H1 (cell line): ENCODE results near the gene NECTIN2. TPM values are rescaled to one million over a fixed set of nuclear protein-coding genes. Genes with fewer than 3 reads are reported as not detected.

ENCODE experiments used
- CTCF ChIA-PET: fragments of 300-600 bp; sonication (Branson Sonifier 250); formaldehyde crosslinking; loops from one replicate; lab custom pipeline; 2021; ENCODE audit not compliant: partially characterized antibody; lab: Charles Lee
- POLR2A ChIA-PET: fragments of 300-600 bp; sonication (Branson Sonifier 250); formaldehyde crosslinking; loops from one replicate; lab custom pipeline; 2021; ENCODE audit warnings: inconsistent platforms; ENCODE audit not compliant: partially characterized antibody; lab: Charles Lee
- DNase-seq, 2 experiments: peaks; one replicate each; pipeline versions ENCODE4 v3.0.0 to v3.0.0-alpha.2; 2010 to 2022; ENCODE audit warnings: low spot score in 2 of 2, low read depth in 1 of 2, mixed read lengths in 1 of 2
- FAIRE-seq: peaks from 2 replicates; lab custom pipeline; 2011; peaks lifted over from hg19 to GRCh38; lab: Jason Lieb, UNC
- H2AFZ ChIP-seq: 2 replicates; pipeline ENCODE4 v1.8.1; 2012; ENCODE audit warnings: low read length, inconsistent platforms
- H2AK5ac ChIP-seq: 2 replicates; pipeline ENCODE4 v1.6.1; 2013; ENCODE audit warnings: low read depth, low read length
- H2BK120ac ChIP-seq: replicated peaks from 2 replicates; pipeline ENCODE3; 2013; ENCODE audit warnings: low read depth, low read length, inconsistent platforms
- H2BK12ac ChIP-seq: 2 replicates; pipeline ENCODE4 v1.6.1; 2013; ENCODE audit warnings: low read depth, low read length
- H2BK15ac ChIP-seq: 2 replicates; pipeline ENCODE4 v1.6.1; 2013; ENCODE audit warnings: low read length
- H2BK20ac ChIP-seq: 2 replicates; pipeline ENCODE4 v1.6.1; 2013; ENCODE audit warnings: low read length
- H2BK5ac ChIP-seq: 2 replicates; pipeline ENCODE4 v1.6.1; 2013; ENCODE audit warnings: low read depth, low read length
- H3K14ac ChIP-seq: 2 replicates; pipeline ENCODE4 v1.6.1; 2013; ENCODE audit warnings: inconsistent platforms; ENCODE audit not compliant: insufficient read length
- H3K18ac ChIP-seq: 2 replicates; pipeline ENCODE4 v1.6.1; 2013; ENCODE audit warnings: low read length; ENCODE audit errors: extremely low read depth
- H3K23ac ChIP-seq: 2 replicates; pipeline ENCODE4 v1.6.1; 2013; ENCODE audit warnings: inconsistent platforms; ENCODE audit not compliant: insufficient read length
- H3K23me2 ChIP-seq: 2 replicates; pipeline ENCODE4 v1.6.1; 2013; ENCODE audit warnings: low read depth, low read length
- H3K27ac ChIP-seq: 2 replicates; pipeline ENCODE4 v1.6.1; 2011; ENCODE audit warnings: low read depth, low read length, inconsistent platforms
- H3K27me3 ChIP-seq, 4 experiments: replicated peaks in 1 of 4; 1 replicate in 1 of 4; 2 replicates in 3 of 4; pipeline versions ENCODE4 v1.6.1 to v1.8.1; 2011 to 2013; ENCODE audit warnings: low read length in 3 of 4, mild to moderate bottlenecking in 3 of 4, inconsistent platforms in 2 of 4, mixed read lengths in 2 of 4, moderate library complexity in 1 of 4; ENCODE audit not compliant: control insufficient read depth in 3 of 4, insufficient read depth in 3 of 4; ENCODE audit errors: extremely low read depth in 1 of 4
- H3K36me3 ChIP-seq, 4 experiments: 2 replicates each; pipeline versions ENCODE4 v1.6.1 to v1.8.1; 2011 to 2013; ENCODE audit warnings: mild to moderate bottlenecking in 4 of 4, low read length in 3 of 4, moderate library complexity in 2 of 4, control low read depth in 1 of 4, inconsistent platforms in 1 of 4; ENCODE audit not compliant: insufficient read depth in 4 of 4, control insufficient read depth in 2 of 4
- H3K4ac ChIP-seq: replicated peaks from 2 replicates; pipeline ENCODE3; 2013; ENCODE audit warnings: low read length, low read depth, mixed read lengths, inconsistent platforms; ENCODE audit not compliant: insufficient read length
- H3K4me1 ChIP-seq, 4 experiments: replicated peaks in 1 of 4; 1 replicate in 1 of 4; 2 replicates in 3 of 4; pipeline versions ENCODE4 v1.6.1 to v1.8.1; 2011 to 2013; ENCODE audit warnings: low read length in 3 of 4, inconsistent platforms in 2 of 4, mixed read lengths in 1 of 4; ENCODE audit not compliant: insufficient read depth in 4 of 4, control insufficient read depth in 3 of 4
- H3K4me2 ChIP-seq, 2 experiments: 2 replicates each; pipeline versions ENCODE4 v1.6.1 to v1.8.1; 2011 to 2013; ENCODE audit warnings: low read depth in 2 of 2, low read length in 2 of 2, control low read depth in 1 of 2, inconsistent platforms in 1 of 2, mild to moderate bottlenecking in 1 of 2; ENCODE audit not compliant: insufficient read depth in 1 of 2
- H3K4me3 ChIP-seq, 4 experiments: fragments of 200-600, 300-600 bp in 1 of 4; sonication (generic), shearing (Covaris generic), sonication (Bioruptor Twin) in 1 of 4; 2 replicates each; pipeline versions ENCODE4 v1.5.1 to v1.8.1; 2011 to 2016; ENCODE audit warnings: low read length in 4 of 4, low read depth in 3 of 4, control low read depth in 2 of 4, inconsistent platforms in 2 of 4, mild to moderate bottlenecking in 2 of 4, mixed read lengths in 1 of 4, moderate library complexity in 1 of 4; ENCODE audit not compliant: insufficient read depth in 2 of 4; ENCODE audit errors: extremely low read depth in 1 of 4
- H3K56ac ChIP-seq: replicated peaks from 2 replicates; pipeline ENCODE3; 2013; ENCODE audit warnings: low read depth, mild to moderate bottlenecking, mixed read lengths, low read length, inconsistent platforms; ENCODE audit not compliant: insufficient read length
- H3K79me1 ChIP-seq: 2 replicates; pipeline ENCODE4 v1.6.1; 2013; ENCODE audit warnings: low read depth, low read length, control low read depth
- H3K79me2 ChIP-seq, 2 experiments: 2 replicates each; pipeline versions ENCODE4 v1.6.1 to v1.8.1; 2012 to 2013; ENCODE audit warnings: low read length in 2 of 2, mild to moderate bottlenecking in 2 of 2, inconsistent platforms in 1 of 2; ENCODE audit not compliant: insufficient read depth in 2 of 2, control insufficient read depth in 1 of 2
- H3K9ac ChIP-seq, 4 experiments: replicated peaks in 1 of 4; 1 replicate in 1 of 4; 2 replicates in 3 of 4; pipeline versions ENCODE4 v1.6.1 to v1.8.1; 2011 to 2013; ENCODE audit warnings: low read depth in 3 of 4, low read length in 3 of 4, control low read depth in 2 of 4, mild to moderate bottlenecking in 2 of 4, moderate library complexity in 2 of 4, inconsistent platforms in 1 of 4; ENCODE audit errors: extremely low read depth in 1 of 4
- H3K9me3 ChIP-seq, 2 experiments: 2 replicates each; pipeline versions ENCODE4 v1.6.1 to v1.8.1; 2012 to 2013; ENCODE audit warnings: mild to moderate bottlenecking in 2 of 2, moderate library complexity in 2 of 2, control low read depth in 1 of 2, inconsistent platforms in 1 of 2, low read depth in 1 of 2, low read length in 1 of 2, mixed read lengths in 1 of 2; ENCODE audit not compliant: insufficient read depth in 2 of 2
- H4K20me1 ChIP-seq, 2 experiments: replicated peaks in 1 of 2; 2 replicates each; pipeline versions ENCODE3 to v1.8.1; 2011 to 2013; ENCODE audit warnings: inconsistent platforms in 2 of 2, low read length in 2 of 2, mild to moderate bottlenecking in 1 of 2; ENCODE audit not compliant: insufficient read depth in 2 of 2, control insufficient read depth in 1 of 2
- H4K5ac ChIP-seq: 2 replicates; pipeline ENCODE4 v1.6.1; 2013; ENCODE audit warnings: low read length, low read depth, mixed read lengths, inconsistent platforms; ENCODE audit not compliant: insufficient read length
- H4K8ac ChIP-seq: 2 replicates; pipeline ENCODE4 v1.8.0; 2013; ENCODE audit warnings: mild to moderate bottlenecking, moderate library complexity, low read length, inconsistent platforms; ENCODE audit not compliant: insufficient read depth; ENCODE audit errors: extremely low read depth
- H4K91ac ChIP-seq: replicated peaks from 2 replicates; pipeline ENCODE3; 2013; ENCODE audit warnings: low read length, mixed read lengths, inconsistent platforms; ENCODE audit not compliant: insufficient read length
- BACH1 ChIP-seq: IDR thresholded peaks from 2 replicates; pipeline ENCODE4 v1.6.1; 2012; ENCODE audit warnings: low read length, improper control_type of control experiment
- BCL11A ChIP-seq, 2 experiments: IDR thresholded peaks; one replicate each; pipeline ENCODE4 v1.6.1; 2011; ENCODE audit warnings: low read depth in 2 of 2, low read length in 2 of 2, mild to moderate bottlenecking in 2 of 2
- CEBPB ChIP-seq: IDR thresholded peaks from 2 replicates; pipeline ENCODE4 v1.6.1; 2012; ENCODE audit warnings: low read depth, low read length
- CTBP2 ChIP-seq: IDR thresholded peaks from 2 replicates; pipeline ENCODE4 v1.7.0; 2011; ENCODE audit warnings: borderline replicate concordance, mild to moderate bottlenecking, moderate library complexity, mixed read lengths, low read length; ENCODE audit not compliant: insufficient read depth, insufficient read length
- GABPA ChIP-seq: IDR thresholded peaks from 2 replicates; pipeline ENCODE4 v1.6.1; 2011; ENCODE audit warnings: mild to moderate bottlenecking, low read length, moderate library complexity, borderline replicate concordance; ENCODE audit not compliant: insufficient read depth
- POLR2AphosphoS5 ChIP-seq: IDR thresholded peaks from 2 replicates; pipeline ENCODE4 v1.6.1; 2011; ENCODE audit warnings: low read depth, low read length
- POU5F1 ChIP-seq: IDR thresholded peaks from 2 replicates; pipeline ENCODE4 v1.6.1; 2011; ENCODE audit warnings: low read depth, mild to moderate bottlenecking, low read length, moderate library complexity
- RBBP5 ChIP-seq: IDR thresholded peaks from 2 replicates; pipeline ENCODE4 v1.7.1; 2012; ENCODE audit warnings: low read depth, mild to moderate bottlenecking, inconsistent platforms, low read length, moderate library complexity, borderline replicate concordance
- RNF2 ChIP-seq: fragments of 200-900, 300-1000 bp; sonication (generic); IDR thresholded peaks from 2 replicates; pipeline ENCODE4 v1.7.1; 2016; ENCODE audit warnings: borderline replicate concordance, low read depth, mild to moderate bottlenecking, antibody characterized with exemption, low read length; ENCODE audit not compliant: poor library complexity, severe bottlenecking; ENCODE audit errors: missing control alignments
- SP1 ChIP-seq: IDR thresholded peaks from 2 replicates; pipeline ENCODE4 v1.6.1; 2011; ENCODE audit warnings: low read depth, low read length
- SP4 ChIP-seq: IDR thresholded peaks from 2 replicates; pipeline ENCODE4 v1.6.1; 2012; ENCODE audit warnings: low read length, inconsistent platforms
- TAF1 ChIP-seq: IDR thresholded peaks from 2 replicates; pipeline ENCODE4 v1.6.1; 2011; ENCODE audit warnings: mild to moderate bottlenecking, low read depth, low read length
- TCF12 ChIP-seq: IDR thresholded peaks from 2 replicates; pipeline ENCODE4 v1.6.1; 2011; ENCODE audit warnings: low read depth, mild to moderate bottlenecking, low read length
- WGBS, 2 experiments: shearing (Covaris generic) in 1 of 2; methylation state at CpG; one replicate each; pipeline versions ENCODE4 v1.1.6 to v1.1.7; 2013 to 2015; ENCODE audit warnings: low lambda C conversion rate in 2 of 2, mixed read lengths in 2 of 2, inconsistent platforms in 1 of 2, low coverage in 1 of 2, missing lambda C conversion rate in 1 of 2; ENCODE audit not compliant: insufficient replicate concordance in 2 of 2, insufficient coverage in 1 of 2, insufficient read length in 1 of 2; ENCODE audit errors: extremely low coverage in 1 of 2, missing lambda C conversion rate in 1 of 2; 5-methylcytosine and 5-hydroxymethylcytosine counted together
- polyA plus RNA-seq, 7 experiments: library from polyadenylated mRNA; depleted of rRNA in 3 of 7; stranded (reverse) in 5 of 7; unstranded in 2 of 7; fragments of >200 nt in 5 of 7; fragments of 200-250 nt in 2 of 7; gene quantifications; 1 replicate in 5 of 7; 2 replicates in 1 of 7; 4 replicates in 1 of 7; pipeline versions ENCODE4 v1.2.1 to v1.2.3, GENCODE V29; 2011 to 2013; ENCODE audit warnings: missing spikeins in 2 of 7, mixed read lengths in 2 of 7
- total RNA-seq: library from RNA; stranded (reverse); fragmentation: NEBNext Ultra II Directional; extraction: Animal tissue kit (Norgen Biotek cat#: 25700); gene quantifications from 2 replicates; pipeline ENCODE4 v1.2.1, GENCODE V29; 2021

NECTIN2 gene
- total and polyA plus RNA-seq, 2 of the 8 experiments (the other 6 are each of a cell fraction or from before 2014, with no cell fraction given) = 184 to 237 TPM

DNA sequence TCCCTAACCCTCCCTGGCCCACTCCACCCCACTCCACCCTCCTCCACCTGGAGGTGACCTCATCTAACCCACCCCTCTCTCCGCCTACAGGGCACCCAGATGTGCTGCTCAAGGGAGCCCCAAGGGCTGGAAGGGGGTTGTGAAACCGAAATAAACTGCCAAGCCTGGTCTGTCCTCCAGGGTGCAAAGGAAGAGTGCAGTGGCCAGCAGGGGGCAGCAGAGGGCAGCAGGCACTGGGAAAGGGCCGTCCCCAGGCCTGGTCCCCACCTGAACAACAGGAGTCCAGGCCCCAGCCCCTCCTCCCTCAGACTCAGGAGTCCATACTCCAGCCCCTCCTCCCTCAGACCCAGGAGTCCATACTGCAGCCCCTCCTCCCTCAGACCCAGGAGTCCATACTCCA is 45.6 kb upstream of the NECTIN2 start:
- Histone ChIP-seq H3K4me3 (no peak overlapping the region), H2AFZ (no peak overlapping the region), H2BK20ac (no peak overlapping the region), H3K36me3 (peaks cover 0 to 3% (median 2%) of the 10 kb centered on the region in 4 experiments; a peak in 2 of 8 replicates), H3K23me2 (0 out of 2 replicates have a peak, but pooled peaks cover 1% of the 10 kb centered on the region), H3K79me1 (no peaks in the 10 kb centered on the region), H3K4me1 (peaks cover 5 to 10% (median 6%) of the 10 kb centered on the region in 4 experiments; a peak in 6 of 7 replicates), H3K14ac (no peak overlapping the region), H3K18ac (no peak overlapping the region), H3K56ac (no peak overlapping the region), H2BK5ac (peak overlapping the region; percentile 69; the same call in 1 of the 2 replicates), H3K4me2 (no peak overlapping the region; a peak in 1 of 4 replicates), H2BK15ac (no peak overlapping the region), H4K5ac (no peak overlapping the region), H2AK5ac (no peak overlapping the region), H4K20me1 (peaks cover 0 to 2% of the 10 kb centered on the region in 2 experiments), H2BK120ac (no peak overlapping the region), H3K9ac (no peak overlapping the region), H3K4ac (no peak overlapping the region), H3K9me3 (no peaks in the 10 kb centered on the region), H2BK12ac (peak overlapping the region; percentile 60; the same call in 1 of the 2 replicates), H3K79me2 (no peaks in the 10 kb centered on the region), H4K8ac (no peak overlapping the region), H4K91ac (no peak overlapping the region), H3K27me3 (peaks cover 0 to 19% (median 17%) of the 10 kb centered on the region in 4 experiments; a peak in 6 of 7 replicates), H3K23ac (no peak overlapping the region), H3K27ac (no peak overlapping the region)
- DNase-seq (peak; percentile 91 to 99), FAIRE-seq (peak; percentile 80)
- ChIA-PET POLR2A (interaction anchor here (0.8 to 1.0 kb wide), 2 partner anchors 16 to 18 kb away, joined by 3 read pairs; no protein-coding TSS in a partner anchor), CTCF (interaction anchor here (1.5 to 9.2 kb wide), 2 partner anchors 14 to 17 kb away, joined by 7 to 80 read pairs; no protein-coding TSS in a partner anchor)
- WGBS, 2 experiments = 20% methylated on average over 1 of the region's 3 CpGs; no CpG with 5 or more reads in 1 of the 2 experiments
- TF ChIP-seq SP1 = no peak
- no peak for TF ChIP-seq BCL11A (IDR thresholded peaks at IDR 0.05; ENCODE audit: low read depth in 2 of 2, low read length in 2 of 2)
- peak; percentile 80 for TF ChIP-seq CEBPB
- TF ChIP-seq POU5F1 = no peak
- TF ChIP-seq RBBP5 = no peak
- no peak for TF ChIP-seq TAF1
- TF ChIP-seq POLR2AphosphoS5 = no peak; the same call in 1 of the 2 replicates
- TF ChIP-seq CTBP2 = no peak
- TF ChIP-seq SP4 = no peak
- no peak for TF ChIP-seq TCF12
- TF ChIP-seq RNF2 = no peak
- no peak for TF ChIP-seq BACH1
- no peak for TF ChIP-seq GABPA
